Measurements from ENCODE around the gene RPS6KA2.
"Not testable (repeated sequence)": the region's sequence is repeated elsewhere in the genome, so short reads cannot be mapped to it uniquely, and the experiment has no call there.

RPS6KA2 gene

GRCh38 chr6:166529058-166529457 is 98.0 kb downstream of the RPS6KA2 start:
- DNase-seq; in situ Hi-C loops (cut with HindIII; ENCODE audit: low pct_ligation_motif_present, low pct_unique_long_range_greater_than_20kb, low sequenced_read_pairs): not testable (repeated sequence)

GRCh38 chr6:166527849-166528248 is 99.2 kb downstream of the RPS6KA2 start:
- in situ Hi-C loops (cut with HindIII; ENCODE audit: low pct_ligation_motif_present, low pct_unique_long_range_greater_than_20kb, low sequenced_read_pairs) = no loop called here
- DNase-seq = no peak

DNA sequence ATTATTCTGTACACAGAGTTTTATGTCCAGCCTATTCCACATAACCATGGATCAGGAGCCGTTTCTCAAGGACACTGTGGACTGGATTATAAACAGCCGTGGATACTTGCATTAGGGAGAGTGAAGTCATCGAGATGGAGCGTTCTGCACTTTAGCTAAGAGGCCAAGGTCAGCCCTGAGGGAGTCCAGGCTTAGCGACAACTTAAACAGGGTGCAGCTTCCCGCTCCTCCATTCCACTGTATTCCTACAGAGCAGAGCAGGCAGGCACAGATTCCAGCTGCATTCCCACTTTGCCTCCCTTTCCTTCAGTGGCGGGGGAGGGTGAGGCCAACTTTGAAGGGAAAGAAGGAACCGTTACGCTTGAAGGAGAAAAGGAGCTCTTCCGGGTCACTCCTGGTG is 100.1 kb downstream of the RPS6KA2 start:
- DNase-seq = no peak
- in situ Hi-C loops (cut with HindIII; ENCODE audit: low pct_ligation_motif_present, low pct_unique_long_range_greater_than_20kb, low sequenced_read_pairs) = no loop called here

- DNase-seq = no peak
- in situ Hi-C loops (cut with HindIII; ENCODE audit: low pct_ligation_motif_present, low pct_unique_long_range_greater_than_20kb, low sequenced_read_pairs) = no loop called here
Observed at GRCh38 chr6:166525567-166525966, 101.5 kb downstream of the RPS6KA2 start.

DNA sequence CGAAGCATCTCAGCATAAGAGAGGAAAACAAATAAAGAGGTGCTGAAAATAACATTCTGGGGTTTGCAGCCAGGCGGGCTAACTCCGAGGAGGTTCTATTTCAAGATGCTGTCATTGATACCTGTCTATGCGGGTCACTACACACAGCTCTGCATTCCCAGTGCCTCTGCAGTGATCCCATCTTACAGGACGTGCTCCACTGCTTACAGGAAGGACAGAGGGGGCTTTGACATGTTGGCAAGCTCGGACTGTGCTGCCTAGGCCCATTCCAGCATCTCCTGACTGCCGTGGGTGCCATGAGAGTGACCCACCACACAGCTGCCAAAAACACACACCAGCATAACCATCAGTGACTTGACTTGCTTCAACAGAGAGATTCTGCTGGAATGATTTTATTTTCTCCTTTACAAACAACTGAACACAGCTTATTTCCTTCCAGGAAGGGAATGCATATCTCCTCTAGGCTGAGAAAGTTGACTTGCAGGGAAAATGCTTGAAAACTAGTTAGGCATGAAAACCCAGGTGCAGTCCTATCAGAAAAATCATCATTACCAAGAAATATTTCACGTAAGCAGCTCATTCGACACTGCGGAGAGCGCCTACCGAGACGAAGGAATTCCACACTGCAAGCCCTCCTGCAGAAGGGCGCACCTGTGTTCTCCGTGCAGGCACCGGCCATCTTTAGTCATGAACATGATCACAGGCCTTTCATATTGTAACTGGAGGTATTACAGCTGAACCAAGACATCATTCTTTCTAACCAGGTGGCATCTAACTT is 103.1 kb downstream of the RPS6KA2 start:
- in situ Hi-C loops (cut with HindIII; ENCODE audit: low pct_ligation_motif_present, low pct_unique_long_range_greater_than_20kb, low sequenced_read_pairs) = no loop called here
- no peak for DNase-seq

DNA sequence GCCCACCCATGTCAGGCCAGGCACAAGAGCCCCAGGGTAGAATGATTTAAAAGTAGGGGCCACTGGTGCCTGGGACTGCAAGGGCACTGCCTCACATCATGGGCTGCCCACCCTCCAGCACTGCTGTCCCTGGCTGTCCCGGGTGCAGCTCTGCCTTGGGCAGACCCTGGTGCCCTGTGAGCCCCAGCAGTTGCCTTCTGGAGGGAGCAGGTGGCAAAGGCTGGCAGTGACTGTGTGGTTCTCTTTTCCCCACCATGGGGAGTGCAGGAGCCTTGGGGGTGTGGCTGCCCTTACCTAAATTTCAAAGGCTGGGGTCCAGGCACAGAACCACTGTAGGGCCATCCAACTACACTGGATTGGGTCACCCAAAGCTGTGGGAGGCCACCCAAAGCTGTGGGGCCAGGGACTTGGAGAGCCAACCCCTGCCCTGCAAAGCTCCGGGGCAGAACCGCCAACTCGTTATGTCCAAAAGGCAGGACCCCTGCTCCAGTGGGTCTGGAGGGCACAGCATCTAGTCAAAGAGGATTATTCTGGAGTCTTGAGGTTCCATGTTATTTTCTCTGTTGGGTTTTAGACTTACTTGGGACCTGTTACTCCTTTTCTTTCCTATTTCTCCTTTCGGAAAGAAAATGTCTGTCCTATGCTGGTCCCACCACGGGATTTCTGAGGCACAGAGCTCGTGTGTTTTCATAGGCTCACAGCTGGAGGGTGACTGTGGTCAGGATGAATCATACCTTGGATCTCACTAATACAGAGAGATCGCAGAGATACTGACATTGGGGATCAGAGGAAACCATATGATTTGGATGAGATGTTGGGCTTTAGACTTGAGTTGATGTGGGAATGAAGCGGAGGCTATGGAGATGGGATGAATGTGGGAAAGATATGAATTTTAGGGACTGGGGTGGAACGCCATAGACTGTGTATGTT is 105.9 kb downstream of the RPS6KA2 start:
- DNase-seq = no peak
- in situ Hi-C loops (cut with HindIII; ENCODE audit: low pct_ligation_motif_present, low pct_unique_long_range_greater_than_20kb, low sequenced_read_pairs) = no loop called here

GRCh38 chr6:166516251-166516884 is 110.7 kb downstream of the RPS6KA2 start:
- DNase-seq = no peak
- in situ Hi-C loops (cut with HindIII; ENCODE audit: low pct_ligation_motif_present, low pct_unique_long_range_greater_than_20kb, low sequenced_read_pairs) = no loop called here

- peak; percentile 49 for DNase-seq
Observed at GRCh38 chr6:166515072-166515810, 111.8 kb downstream of the RPS6KA2 start.

GRCh38 chr6:166514196-166514595 is 112.9 kb downstream of the RPS6KA2 start:
- in situ Hi-C loops (cut with HindIII; ENCODE audit: low pct_ligation_motif_present, low pct_unique_long_range_greater_than_20kb, low sequenced_read_pairs) = no loop called here
- DNase-seq = no peak

More at GRCh38 chr6:166515072-166515810, 111.8 kb downstream of the RPS6KA2 start:
- in situ Hi-C loops (cut with HindIII; ENCODE audit: low pct_ligation_motif_present, low pct_unique_long_range_greater_than_20kb, low sequenced_read_pairs) = no loop called here

- in situ Hi-C loops (cut with HindIII; ENCODE audit: low pct_ligation_motif_present, low pct_unique_long_range_greater_than_20kb, low sequenced_read_pairs) = no loop called here
- DNase-seq = no peak
Observed at GRCh38 chr6:166512567-166512966, 114.5 kb downstream of the RPS6KA2 start.

GRCh38 chr6:166511316-166511715 is 115.7 kb downstream of the RPS6KA2 start:
- in situ Hi-C loops (cut with HindIII; ENCODE audit: low pct_ligation_motif_present, low pct_unique_long_range_greater_than_20kb, low sequenced_read_pairs) = no loop called here
- DNase-seq = no peak

GRCh38 chr6:166509193-166509592 is 117.9 kb downstream of the RPS6KA2 start:
- DNase-seq = no peak
- in situ Hi-C loops (cut with HindIII; ENCODE audit: low pct_ligation_motif_present, low pct_unique_long_range_greater_than_20kb, low sequenced_read_pairs) = no loop called here

GRCh38 chr6:166508726-166509125 is 118.3 kb downstream of the RPS6KA2 start:
- in situ Hi-C loops (cut with HindIII; ENCODE audit: low pct_ligation_motif_present, low pct_unique_long_range_greater_than_20kb, low sequenced_read_pairs) = no loop called here
- DNase-seq = no peak

DNA sequence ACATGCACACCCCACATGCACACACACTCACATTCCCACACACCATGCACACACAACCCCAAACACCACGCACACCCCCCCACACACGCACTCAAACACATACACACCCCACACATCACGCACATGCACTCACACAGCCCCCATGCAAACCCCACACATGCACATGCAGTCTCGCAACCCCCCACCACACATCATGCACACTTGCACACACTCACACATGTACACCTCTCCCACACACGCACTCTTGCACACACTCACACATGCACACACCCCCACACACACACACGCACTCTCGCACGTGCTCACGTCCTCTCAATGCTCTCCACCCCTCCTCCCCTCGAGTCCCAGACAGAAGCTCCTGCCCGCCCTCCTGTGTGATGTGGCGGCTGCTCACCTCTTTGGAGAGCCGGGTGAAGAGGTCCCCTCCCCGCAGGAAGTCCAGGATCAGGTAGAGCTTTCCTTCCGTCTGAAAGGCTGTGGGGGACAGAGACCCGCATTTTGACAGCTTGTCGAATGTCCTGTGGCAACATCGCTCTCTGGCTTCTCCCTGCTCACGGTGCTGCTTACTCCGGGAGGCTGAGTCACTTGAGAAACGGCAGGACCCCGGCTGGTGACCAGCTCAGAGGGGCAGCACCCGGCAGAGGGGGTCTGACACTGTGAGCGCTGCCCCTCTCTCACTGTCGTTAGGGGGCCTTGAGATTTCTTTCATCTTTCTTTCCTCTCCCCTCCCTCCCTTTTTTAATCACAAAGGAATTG is 119.1 kb downstream of the RPS6KA2 start:
- in situ Hi-C loops (cut with HindIII; ENCODE audit: low pct_ligation_motif_present, low pct_unique_long_range_greater_than_20kb, low sequenced_read_pairs) = no loop called here

DNA sequence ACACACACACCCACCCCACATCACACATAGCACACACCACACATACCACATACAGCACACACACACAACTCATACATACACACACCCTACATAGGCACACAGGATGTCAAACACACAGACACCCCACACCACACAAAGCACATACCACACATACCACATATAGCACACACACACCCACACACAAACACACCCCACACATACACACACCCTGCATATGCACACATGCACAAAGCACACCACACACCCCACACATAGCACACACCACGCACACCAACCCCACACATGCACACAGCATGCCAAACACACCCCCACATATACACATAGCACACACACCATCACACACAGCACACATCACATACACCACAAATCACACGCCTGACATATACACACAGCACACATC is 119.7 kb downstream of the RPS6KA2 start:
- in situ Hi-C loops (cut with HindIII; ENCODE audit: low pct_ligation_motif_present, low pct_unique_long_range_greater_than_20kb, low sequenced_read_pairs) = no loop called here

More for the DNA sequence above, 119.1 kb downstream of the RPS6KA2 start:
- DNase-seq = no peak

DNA sequence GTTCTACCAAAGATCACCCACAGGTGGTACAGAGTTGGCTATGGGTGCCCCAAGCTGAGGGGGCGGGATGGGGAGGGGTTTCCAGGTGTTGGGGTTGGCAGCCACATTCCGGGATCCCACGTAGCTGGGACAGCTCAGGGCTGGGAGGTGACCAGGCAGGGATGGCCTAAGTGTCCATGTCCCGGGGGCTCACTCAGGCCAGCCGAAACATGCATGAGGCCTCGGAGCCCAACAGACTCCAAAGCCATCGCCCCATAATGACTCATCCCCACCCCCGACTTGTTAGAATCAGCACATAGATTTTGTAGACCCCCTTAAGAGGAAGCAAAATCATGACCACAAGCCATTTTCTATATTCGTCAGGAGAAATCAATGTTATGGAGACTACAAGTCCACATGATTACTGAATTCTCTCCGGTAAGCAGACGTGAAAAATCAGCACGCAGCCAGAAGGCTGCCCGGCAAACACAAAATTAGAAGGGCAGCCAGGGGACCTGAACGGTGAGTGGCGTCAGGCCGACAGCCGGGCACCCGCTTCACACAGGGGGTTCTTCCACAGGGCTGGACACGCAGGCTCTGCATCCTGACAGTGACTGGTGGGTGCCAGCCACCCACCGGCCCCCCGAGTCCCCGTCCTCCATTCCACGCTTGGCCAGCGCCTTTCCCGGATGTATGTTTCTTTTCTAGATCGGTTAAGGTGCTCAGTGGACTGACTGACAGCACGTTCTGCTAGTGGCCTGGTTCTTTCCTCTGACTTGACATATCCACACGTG is 121.7 kb downstream of the RPS6KA2 start:
- DNase-seq = no peak
- in situ Hi-C loops (cut with HindIII; ENCODE audit: low pct_ligation_motif_present, low pct_unique_long_range_greater_than_20kb, low sequenced_read_pairs) = no loop called here

More for the DNA sequence above, 119.7 kb downstream of the RPS6KA2 start:
- no peak for DNase-seq

GRCh38 chr6:166504100-166504499 is 123.0 kb downstream of the RPS6KA2 start:
- in situ Hi-C loops (cut with HindIII; ENCODE audit: low pct_ligation_motif_present, low pct_unique_long_range_greater_than_20kb, low sequenced_read_pairs) = no loop called here
- no peak for DNase-seq
